Activated T-cell treated with anti-CD3 and anti-CD28 coated beads, Interleukin-2, amount 50 U/mL, for 1 hour (primary cell): ENCODE measurements around the gene SASS6.
A peak's percentile ranks its signal among the peaks of the same experiment; 100 is the strongest.

ENCODE experiments used
- DNase-seq: peaks from one replicate; pipeline ENCODE4 v3.0.0-alpha.2; 2020

SASS6 gene

DNA sequence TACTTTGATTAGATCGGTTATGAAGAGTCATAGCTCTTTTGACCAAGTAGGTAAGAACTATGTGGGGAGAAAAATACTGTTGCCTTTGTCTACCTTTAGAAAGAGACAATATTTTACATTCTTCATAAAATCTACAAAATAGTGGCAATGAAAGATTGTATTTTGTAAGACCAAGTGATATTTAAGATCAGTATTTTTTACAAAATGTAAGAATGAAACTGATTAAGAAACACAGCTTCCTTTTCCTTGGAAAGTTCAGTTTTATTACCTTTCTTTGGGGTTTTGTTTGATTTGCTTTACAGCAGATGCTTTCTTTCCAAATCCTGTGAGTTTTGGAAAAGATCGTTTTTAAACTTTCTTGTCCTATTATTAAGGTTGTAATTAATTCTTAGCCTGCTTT is 93.1 kb downstream of the SASS6 start:
- DNase-seq = no peak

GRCh38 chr1:100038660-100039287 is 94.0 kb downstream of the SASS6 start:
- peak; percentile 76 for DNase-seq

GRCh38 chr1:100037927-100038659 is 94.6 kb downstream of the SASS6 start:
- peak; percentile 89 for DNase-seq

DNA sequence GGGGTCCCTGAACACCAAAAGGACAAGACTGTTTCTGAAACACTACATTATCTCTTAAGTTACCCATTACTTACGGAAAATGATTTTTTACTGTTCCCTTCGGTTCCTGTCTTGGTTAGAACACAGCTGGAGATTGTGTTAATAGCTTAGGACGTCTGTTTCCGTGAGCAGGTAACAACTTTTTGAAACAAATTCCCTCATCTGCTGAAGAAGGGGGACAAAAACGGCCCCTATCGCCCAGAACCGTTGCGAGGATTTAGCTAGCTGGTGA is 95.1 kb downstream of the SASS6 start:
- no peak for DNase-seq

DNA sequence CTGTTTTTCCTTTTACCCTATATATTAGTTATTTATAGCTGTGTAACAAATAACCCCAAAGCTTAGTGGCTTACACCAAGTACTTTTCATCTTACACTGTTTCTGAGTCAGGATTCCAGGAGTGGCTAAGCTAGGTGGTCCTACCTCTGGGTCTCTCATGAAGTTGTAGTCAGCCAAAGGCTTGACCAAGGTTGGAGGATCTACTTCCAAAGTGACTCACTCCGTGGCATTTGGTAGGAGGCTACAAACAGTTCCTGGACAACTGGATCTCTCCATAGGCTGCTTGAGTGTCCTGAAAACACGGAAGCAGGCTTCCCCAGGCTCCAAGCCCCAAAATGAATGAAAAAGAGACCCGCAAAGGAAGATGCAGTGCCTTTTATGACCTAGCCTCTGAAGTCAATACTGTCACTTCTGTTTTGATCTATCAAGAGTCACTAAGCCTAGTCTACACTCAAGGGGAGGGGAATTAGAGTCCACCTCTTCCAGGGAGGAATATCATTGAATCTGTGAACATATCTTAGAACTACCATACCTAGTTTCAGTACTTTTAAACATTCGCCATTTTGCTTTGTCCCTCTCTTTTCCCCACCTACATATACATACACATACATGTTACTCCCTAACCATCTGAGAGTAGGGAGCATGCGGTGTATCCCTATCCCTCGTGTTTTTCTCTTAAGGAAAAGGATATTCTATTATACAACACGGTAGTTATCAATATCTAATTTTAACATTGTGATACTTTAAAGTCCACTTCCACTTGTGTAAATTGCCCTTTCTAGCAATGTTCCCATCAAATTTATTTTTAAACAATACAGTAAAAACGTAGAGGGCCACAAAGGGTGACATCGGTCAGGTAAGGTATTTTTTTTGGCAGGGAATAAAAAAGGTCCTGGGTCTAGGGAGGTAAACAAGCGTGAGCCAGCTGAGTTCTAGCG is 95.7 kb downstream of the SASS6 start:
- DNase-seq = no peak

GRCh38 chr1:100035214-100035613 is 97.5 kb downstream of the SASS6 start:
- no peak for DNase-seq

GRCh38 chr1:100034470-100034869 is 98.3 kb downstream of the SASS6 start:
- DNase-seq = no peak
